Left lobe of liver (tissue), 2 donors: ENCODE measurements around the gene RSBN1L. TPM values are rescaled to one million over a fixed set of nuclear protein-coding genes. Genes with fewer than 3 reads are reported as not detected.
A peak's percentile ranks its signal among the peaks of the same experiment; 100 is the strongest.

Experiments used
- ATAC-seq: fragments of 200-7000 bp; cut with Tn5 transposase; one replicate; pipeline ENCODE4 v1.9.1; 2020; ENCODE audit warnings: mild to moderate bottlenecking, moderate library complexity
- DNase-seq: peaks from one replicate; pipeline ENCODE4 v3.0.0-alpha.2; 2020; ENCODE audit warnings: low spot score
- total RNA-seq: library from RNA; stranded (reverse); gene quantifications from one replicate; pipeline ENCODE4 v1.2.1, GENCODE V29; 2021
- donor health status: DM: no; HTN: no; CAD: no; lungs with moderate emphysema.
- donor health status: DM: no; HTN: yes; CAD: no.

Gene RSBN1L
- total RNA-seq, 1 donor from 2014 or later: 7.4 TPM

DNA sequence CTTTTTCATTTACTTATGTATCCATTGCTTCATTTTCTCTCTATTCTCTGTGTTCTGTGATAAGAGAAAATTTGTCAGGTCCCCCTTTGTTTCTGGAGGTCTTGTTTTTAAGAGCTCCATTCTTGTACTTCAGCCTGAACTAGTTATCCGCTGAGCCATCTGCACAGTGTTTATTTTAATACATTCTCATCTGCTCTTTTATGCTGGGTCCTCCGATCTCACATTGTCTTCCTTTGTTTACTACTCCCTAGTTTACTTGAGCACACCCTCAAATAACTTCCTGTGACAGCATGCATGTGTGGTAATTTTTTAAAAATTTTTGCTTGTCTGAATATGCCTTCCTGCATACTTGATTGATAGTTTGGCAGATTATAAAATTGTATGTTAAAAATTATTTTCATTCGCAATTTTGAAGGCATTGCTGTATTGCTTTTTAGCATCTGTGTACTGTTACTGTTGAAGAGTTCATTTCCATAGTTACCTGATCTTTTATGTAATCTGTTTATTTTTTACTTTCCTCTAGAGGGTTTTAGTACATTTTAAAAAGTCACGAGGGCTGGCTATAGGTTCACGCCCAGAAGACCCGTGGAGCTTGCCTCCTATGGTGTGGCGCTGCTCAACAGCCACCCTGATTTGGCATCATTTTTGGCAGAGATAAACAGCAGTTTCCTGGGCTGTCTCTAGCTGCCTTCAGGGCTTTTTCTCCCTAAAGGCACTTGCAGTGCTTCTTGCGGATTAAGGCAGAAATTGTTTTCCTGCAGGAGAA, 31.9 kb downstream of the RSBN1L start:
- DNase-seq (no peak), ATAC-seq (peak; percentile 30)

- no peak for ATAC-seq
- no peak for DNase-seq
Observed at GRCh38 chr7:77729574-77730348, 33.5 kb downstream of the RSBN1L start.

GRCh38 chr7:77731716-77732115, 35.5 kb downstream of the RSBN1L start:
- no peak for DNase-seq

DNA sequence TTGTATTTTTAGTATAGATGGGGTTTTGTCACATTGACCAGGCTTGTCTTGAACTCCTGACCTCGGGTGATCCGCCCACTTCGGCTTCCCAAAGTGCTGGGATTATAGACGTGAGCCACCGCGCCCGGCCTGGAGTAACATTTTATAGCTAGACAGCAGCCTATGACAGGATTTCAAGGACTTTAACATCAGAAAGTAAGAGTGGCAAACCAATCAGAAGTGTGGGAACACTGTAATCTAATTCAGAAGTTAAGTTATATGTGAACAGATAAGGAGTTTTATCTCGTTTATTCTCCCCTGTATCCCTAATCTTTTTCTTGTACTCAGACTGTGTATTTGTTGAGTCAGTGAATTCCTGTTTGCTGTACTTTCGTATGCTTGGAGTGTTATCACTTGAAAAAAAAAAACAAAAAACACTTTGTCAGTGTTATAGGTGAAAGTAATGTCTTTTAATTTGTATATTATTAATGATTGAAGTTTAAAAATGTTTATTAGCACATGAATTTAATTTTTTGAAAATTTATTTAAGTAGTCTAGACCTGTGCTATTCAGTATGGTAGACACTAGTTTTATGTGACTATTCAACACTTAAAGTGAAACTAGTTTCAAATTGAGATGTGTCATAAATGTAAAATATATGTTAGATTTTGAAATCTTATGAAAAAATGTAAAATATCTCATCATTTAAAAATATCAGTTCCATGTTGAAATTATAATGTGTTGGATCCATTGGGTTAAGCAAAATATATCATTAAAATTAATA, 38.6 kb downstream of the RSBN1L start:
- DNase-seq (no peak), ATAC-seq (peak; percentile 69)

More at GRCh38 chr7:77731716-77732115, 35.5 kb downstream of the RSBN1L start:
- ATAC-seq: no peak

DNA sequence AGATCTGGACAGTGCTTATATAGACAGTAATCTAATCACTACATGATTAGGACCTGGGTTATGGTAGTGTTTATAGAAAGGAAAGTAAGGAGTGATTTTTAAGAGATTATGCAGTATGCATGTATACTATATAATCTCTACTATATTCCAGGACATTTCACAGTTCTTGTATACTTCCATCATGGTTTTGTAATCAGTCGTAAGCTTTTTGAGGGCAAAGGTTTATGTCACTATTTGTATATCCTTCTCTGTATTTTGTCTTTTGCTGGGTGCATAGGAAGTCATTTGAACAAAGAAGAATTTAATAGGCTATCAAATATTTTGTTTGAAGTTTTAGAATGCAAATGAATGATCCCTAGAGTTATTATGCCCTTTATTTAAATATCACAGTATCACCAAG, 39.2 kb downstream of the RSBN1L start:
- ATAC-seq (peak; percentile 61), DNase-seq (no peak)

- ATAC-seq: no peak
- no peak for DNase-seq
Observed at GRCh38 chr7:77736991-77737390, 40.7 kb downstream of the RSBN1L start.

- DNase-seq: no peak
- no peak for ATAC-seq
Observed at GRCh38 chr7:77738382-77738781, 42.1 kb downstream of the RSBN1L start.

GRCh38 chr7:77738871-77739270, 42.6 kb downstream of the RSBN1L start:
- DNase-seq: no peak
- ATAC-seq: no peak

DNA sequence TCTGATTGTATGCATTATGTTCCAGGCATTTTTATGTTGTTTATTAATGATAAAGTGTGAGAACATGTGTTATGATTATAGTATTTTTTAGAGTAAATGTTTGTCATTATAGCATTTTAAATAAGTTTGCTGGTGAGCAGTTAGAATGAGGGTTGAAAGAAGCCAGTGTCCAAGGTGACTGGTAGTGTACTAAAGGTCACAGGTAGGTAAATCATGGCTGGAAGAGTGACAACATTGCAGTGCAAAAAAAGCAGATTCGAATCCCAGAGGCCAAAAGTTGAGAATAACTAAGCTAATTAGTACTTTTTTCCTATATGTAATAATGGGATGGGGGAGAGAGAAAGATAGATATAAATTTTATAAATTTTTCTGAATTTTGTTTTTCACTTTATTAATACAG, 44.0 kb downstream of the RSBN1L start:
- ATAC-seq: peak; percentile 91

GRCh38 chr7:77743518-77743917, 47.3 kb downstream of the RSBN1L start:
- DNase-seq (no peak), ATAC-seq (no peak)

More for the DNA sequence above, 44.0 kb downstream of the RSBN1L start:
- no peak for DNase-seq

DNA sequence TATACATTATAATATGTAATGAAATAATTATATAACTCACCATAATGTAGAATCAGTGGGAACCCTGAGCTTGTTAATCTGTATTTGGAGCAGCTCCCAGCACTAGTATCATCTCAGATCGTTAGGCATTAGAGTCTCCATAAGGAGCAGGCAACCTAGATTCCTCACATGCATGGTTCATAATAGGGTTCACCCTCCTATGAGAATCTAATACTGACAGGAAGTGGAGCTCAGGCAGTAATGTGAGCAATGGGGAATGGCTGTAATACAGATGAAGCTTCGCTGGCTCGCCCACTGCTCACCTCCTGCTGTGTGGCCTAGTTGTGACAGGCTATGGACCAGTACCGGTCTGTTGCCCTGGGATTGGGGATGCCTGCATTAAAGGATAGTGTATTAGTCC, 49.5 kb downstream of the RSBN1L start:
- DNase-seq: no peak
- no peak for ATAC-seq

- DNase-seq (no peak), ATAC-seq (peak; percentile 59)
Observed at GRCh38 chr7:77746164-77746823, 50.0 kb downstream of the RSBN1L start.

GRCh38 chr7:77746824-77747165, 50.5 kb downstream of the RSBN1L start:
- DNase-seq: no peak
- ATAC-seq: peak; percentile 19

DNA sequence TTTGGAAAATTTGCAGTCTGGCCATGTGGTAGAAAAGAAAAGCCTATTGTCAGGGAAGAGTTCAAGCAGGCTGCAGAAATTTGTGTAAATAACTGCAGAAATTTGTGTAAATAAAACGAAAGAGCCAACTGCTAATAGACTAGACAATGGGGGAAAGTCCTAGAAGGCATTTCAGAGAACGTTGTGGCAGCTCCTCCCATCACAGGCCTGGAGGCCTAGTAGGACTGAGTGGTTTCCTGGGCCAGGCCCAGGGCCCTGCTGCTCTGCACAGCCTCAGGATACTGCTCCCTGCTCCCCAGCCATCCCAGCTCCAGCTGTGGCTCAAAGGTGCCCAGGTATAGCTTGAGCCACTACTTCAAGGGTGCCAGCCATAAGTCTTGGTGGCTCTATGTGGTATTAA, 50.9 kb downstream of the RSBN1L start:
- ATAC-seq (peak; percentile 75), DNase-seq (no peak)

DNA sequence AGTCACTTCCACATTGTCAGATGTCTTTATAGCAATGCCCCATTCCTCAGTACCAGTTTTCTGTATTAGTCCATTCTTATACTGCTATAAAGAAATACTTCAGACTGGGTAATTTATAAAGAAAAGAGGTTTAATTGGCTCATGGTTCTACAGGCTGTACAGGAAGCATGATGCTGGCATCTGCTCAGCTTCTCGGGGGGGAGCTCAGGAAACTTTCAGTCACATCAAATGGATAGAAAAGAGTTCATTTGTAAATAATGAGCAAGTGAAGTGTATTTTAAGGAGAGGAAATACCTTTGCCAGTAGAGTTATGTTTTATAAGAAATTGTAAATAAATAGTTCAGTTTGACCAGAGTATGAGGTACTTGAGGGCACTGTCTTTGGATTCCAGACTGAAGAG, 51.5 kb downstream of the RSBN1L start:
- DNase-seq (no peak), ATAC-seq (no peak)

DNA sequence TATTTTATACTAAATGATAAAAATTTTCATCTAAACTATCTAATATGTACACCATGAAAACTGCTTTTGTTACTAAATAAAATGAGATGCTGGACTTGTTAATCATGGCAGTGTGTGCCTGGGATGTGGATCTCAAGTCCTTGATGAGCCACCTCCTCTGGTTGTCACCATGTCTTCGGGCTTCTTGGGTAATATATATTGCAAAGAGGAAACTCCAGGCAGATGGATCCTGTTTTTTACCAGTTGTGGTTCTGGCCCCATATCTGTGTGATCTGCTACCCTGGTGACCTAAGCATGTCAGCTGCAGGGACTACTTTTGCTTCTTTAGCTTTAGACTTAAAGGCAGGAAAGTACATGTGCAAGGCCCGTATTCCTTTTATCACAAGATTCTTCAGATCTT, 55.8 kb downstream of the RSBN1L start:
- DNase-seq: no peak
- ATAC-seq: peak; percentile 39

DNA sequence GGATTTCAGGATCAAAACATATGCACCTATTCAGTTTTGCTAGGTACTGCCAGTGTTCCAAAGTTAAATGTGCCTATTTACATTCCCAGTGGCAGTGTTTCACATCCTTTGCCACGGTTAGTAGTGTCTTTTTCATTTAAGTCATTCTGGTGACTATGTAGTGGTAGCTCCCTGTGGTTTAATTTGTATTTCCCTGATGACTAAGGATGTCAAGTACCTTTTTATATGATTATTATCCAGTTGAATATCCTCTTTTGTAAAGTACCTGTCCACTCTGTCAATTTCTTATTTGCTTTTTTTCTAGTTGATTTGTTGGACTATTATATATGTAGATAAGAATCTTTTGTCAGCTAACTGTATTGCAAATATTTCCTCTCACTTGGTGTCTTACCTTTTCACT, 56.9 kb downstream of the RSBN1L start:
- DNase-seq (no peak), ATAC-seq (no peak)

DNA sequence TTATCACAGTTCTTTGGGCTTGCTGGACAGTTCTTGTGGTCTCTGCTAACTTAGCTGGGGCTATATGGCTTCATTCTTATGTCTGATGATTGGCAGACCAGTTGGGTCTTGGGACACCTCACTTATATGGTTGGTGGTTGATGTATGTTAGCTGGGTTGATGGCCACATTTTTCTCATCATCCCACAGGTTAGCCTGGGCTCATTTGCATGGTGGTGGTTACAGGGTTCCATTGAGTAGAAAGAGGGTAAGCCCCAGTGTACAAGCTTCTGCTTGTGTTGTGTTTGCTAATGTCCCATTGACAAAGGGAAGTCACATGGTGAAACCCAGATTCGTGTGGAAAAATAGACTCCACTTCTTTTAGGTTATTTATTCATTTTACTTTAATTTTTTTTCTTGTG, 61.3 kb downstream of the RSBN1L start:
- ATAC-seq (no peak), DNase-seq (no peak)

DNA sequence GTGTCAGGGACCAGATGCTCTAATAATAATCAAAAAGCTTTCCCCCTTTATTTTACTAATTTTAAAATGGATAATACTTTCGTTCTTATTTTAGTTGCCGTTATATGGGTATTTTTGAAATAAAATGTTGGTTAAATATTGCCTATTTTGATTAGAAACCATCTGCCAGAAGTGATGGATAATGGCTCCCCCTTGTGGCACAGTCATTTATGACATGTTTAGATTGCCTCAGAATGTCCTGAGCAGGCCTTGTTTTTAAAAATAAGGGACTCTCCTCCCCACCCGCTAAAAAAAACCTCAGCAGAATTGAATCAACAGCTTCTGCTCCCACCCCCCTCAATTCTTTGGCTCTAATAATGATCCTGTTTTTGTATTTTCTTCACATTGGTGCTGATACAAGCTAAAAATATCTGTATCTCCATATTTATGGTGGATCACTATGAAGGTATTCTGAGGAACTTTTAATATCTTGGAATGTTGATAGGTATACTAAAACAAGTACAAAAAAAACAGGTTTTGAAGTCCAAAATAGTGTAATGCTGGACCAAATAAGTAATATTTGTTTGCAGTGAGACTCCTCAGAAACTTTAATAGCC, 63.1 kb downstream of the RSBN1L start:
- ATAC-seq (peak; percentile 89), DNase-seq (peak; percentile 63)

DNA sequence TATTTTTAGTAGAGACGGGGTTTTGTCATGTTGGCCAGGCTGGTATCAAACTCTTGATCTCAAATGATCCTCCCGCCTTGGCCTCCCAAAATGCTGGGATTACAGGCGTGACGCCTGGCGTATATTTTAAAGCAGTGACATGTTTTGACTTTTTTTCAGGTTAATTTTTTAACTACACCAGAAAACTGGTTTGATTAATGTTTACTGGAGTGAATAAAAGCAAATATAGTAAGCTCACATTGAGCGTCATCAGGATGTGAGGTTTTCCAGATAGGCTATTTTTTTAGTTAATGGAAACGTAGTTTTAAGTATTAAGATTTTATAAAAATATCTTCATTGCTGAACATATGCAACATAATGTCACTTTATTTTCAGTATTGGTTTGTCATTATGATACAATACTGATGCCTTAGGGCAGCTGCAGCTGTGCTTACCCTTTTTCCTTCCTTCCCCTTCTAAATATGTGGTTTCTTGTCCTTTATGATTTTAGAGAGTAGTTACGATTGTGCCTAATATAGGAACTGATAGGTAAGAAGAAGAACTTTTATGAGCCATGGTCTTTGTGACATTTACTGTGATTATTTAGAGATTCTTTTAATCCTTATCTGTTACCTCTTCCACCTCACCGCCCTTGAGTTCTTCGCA, 64.7 kb downstream of the RSBN1L start:
- DNase-seq (no peak), ATAC-seq (peak; percentile 64)
